ENCODE data around the gene CYP27A1. TPM values are rescaled to one million over a fixed set of nuclear protein-coding genes. Genes with fewer than 3 reads are reported as not detected.

The CYP27A1 gene
- total and polyA plus RNA-seq, 2 of the 4 experiments (the other 2 are of a cell fraction): 5.2 to 5.3 TPM

- H3K56ac ChIP-seq (ENCODE audit: extremely low read depth, insufficient read depth, low read length): no peak overlapping the region
- no peak overlapping the region for H2BK120ac ChIP-seq (ENCODE audit: low read depth, low read length)
- H2BK15ac ChIP-seq (ENCODE audit: low read depth, low read length): no peak overlapping the region
- H4K91ac ChIP-seq (ENCODE audit: insufficient read depth, low read depth, low read length): no peak overlapping the region
- no peak for DNase-seq
- no peak overlapping the region for H4K5ac ChIP-seq (ENCODE audit: low read depth, low read length)
- no peak overlapping the region for H3K14ac ChIP-seq (replicated peaks; ENCODE audit: low read depth, low read length)
- WGBS, 2 experiments (ENCODE audit: extremely low coverage in 2 of 2, insufficient read length in 1 of 2): no CpG with 5 or more reads among the region's 2 CpGs
- no peak overlapping the region for H2AFZ ChIP-seq (replicated peaks; ENCODE audit: low read length, poor library complexity)
- no peak overlapping the region for H4K8ac ChIP-seq (ENCODE audit: low read depth in 2 of 2, low read length in 2 of 2)
- CTCF ChIA-PET: no interaction called here
- no peak overlapping the region for H2BK5ac ChIP-seq (ENCODE audit: low read depth, low read length, poor library complexity, severe bottlenecking)
- in situ Hi-C loops (cut with MboI; ENCODE audit: low sequenced_read_pairs): no loop called here
- H3K9ac ChIP-seq (ENCODE audit: low read depth, low read length): no peak overlapping the region
- H3K4me3 ChIP-seq (ENCODE audit: insufficient read depth, low read depth, low read length): no peak overlapping the region
- dilution Hi-C loops (cut with HindIII; ENCODE audit: low sequenced_read_pairs, unreplicated experiment): no loop called here
- H2AK9ac ChIP-seq (replicated peaks; ENCODE audit: low read depth, low read length, poor library complexity): no peak overlapping the region
- no peaks in the 10 kb centered on the region for H3K27me3 ChIP-seq (ENCODE audit: control insufficient read depth, insufficient read depth, low read length)
- no TSS peak for BruUV-seq (replicated peaks)
- intact Hi-C loops (cut with micrococcal nuclease): no loop called here
- H3K79me1 ChIP-seq (ENCODE audit: low read depth in 1 of 2, low read length in 2 of 2): no peaks in the 10 kb centered on the region; a peak in 1 of 4 replicates
- no peaks in the 10 kb centered on the region for H4K20me1 ChIP-seq (ENCODE audit: insufficient read depth, low read length)
- POLR2A ChIA-PET (ENCODE audit: unreplicated experiment): no interaction called here
- peaks cover 4% of the 10 kb centered on the region; the same call in 1 of the 2 replicates for H3K9me3 ChIP-seq (ENCODE audit: control insufficient read depth, insufficient read depth, low read length)
- H3K36me3 ChIP-seq (ENCODE audit: control insufficient read depth, insufficient read depth, low read length): no peaks in the 10 kb centered on the region
- no peak overlapping the region for H3K23ac ChIP-seq (ENCODE audit: low read depth, low read length)
- no peaks in the 10 kb centered on the region for H3K9me1 ChIP-seq (ENCODE audit: insufficient read depth, low read length)
- ATAC-seq (ENCODE audit: low read depth): no peak
- no peak for TF ChIP-seq CHD1 (IDR thresholded peaks at IDR 0.05; ENCODE audit: low read depth, low read length)
- TF ChIP-seq POLR2A (IDR thresholded peaks at IDR 0.05; ENCODE audit: low read depth, low read length): no peak
- no peak for TF ChIP-seq NFE2L2 (IDR thresholded peaks at IDR 0.05; ENCODE audit: low read depth, low read length)
- no peak for TF ChIP-seq BHLHE40 (IDR thresholded peaks at IDR 0.05; ENCODE audit: low read depth, low read length)
- TF ChIP-seq MXI1 (IDR thresholded peaks at IDR 0.05; ENCODE audit: borderline replicate concordance, low read depth, low read length): no peak
- H3K27ac ChIP-seq (ENCODE audit: insufficient read depth, low read length): no peak overlapping the region
- no peak overlapping the region for H3K4ac ChIP-seq (ENCODE audit: low read depth, low read length)
- H3K4me1 ChIP-seq (ENCODE audit: control insufficient read depth, insufficient read depth, low read length): peaks cover 3% of the 10 kb centered on the region; the same call in 1 of the 2 replicates
- H2AK5ac ChIP-seq (ENCODE audit: low read depth, low read length): no peak overlapping the region
- H3K18ac ChIP-seq (ENCODE audit: low read depth, low read length): no peak overlapping the region
- no peak overlapping the region for H2BK20ac ChIP-seq (ENCODE audit: low read depth, low read length)
- H3K4me2 ChIP-seq (ENCODE audit: low read depth, low read length): no peak overlapping the region
Measured at GRCh38 chr2:218788529-218789255, 6.7 kb downstream of the CYP27A1 start.

Measured in IMR-90 (cell line).